ENCODE data around the gene MACROD1. TPM values are rescaled to one million over a fixed set of nuclear protein-coding genes. Genes with fewer than 3 reads are reported as not detected.

Gene MACROD1
- total and polyA plus RNA-seq, 9 of the 15 experiments (the other 6 are each of a cell fraction or from before 2014, with no cell fraction given): 1.1 to 60.0 (median 26.4) TPM

DNA sequence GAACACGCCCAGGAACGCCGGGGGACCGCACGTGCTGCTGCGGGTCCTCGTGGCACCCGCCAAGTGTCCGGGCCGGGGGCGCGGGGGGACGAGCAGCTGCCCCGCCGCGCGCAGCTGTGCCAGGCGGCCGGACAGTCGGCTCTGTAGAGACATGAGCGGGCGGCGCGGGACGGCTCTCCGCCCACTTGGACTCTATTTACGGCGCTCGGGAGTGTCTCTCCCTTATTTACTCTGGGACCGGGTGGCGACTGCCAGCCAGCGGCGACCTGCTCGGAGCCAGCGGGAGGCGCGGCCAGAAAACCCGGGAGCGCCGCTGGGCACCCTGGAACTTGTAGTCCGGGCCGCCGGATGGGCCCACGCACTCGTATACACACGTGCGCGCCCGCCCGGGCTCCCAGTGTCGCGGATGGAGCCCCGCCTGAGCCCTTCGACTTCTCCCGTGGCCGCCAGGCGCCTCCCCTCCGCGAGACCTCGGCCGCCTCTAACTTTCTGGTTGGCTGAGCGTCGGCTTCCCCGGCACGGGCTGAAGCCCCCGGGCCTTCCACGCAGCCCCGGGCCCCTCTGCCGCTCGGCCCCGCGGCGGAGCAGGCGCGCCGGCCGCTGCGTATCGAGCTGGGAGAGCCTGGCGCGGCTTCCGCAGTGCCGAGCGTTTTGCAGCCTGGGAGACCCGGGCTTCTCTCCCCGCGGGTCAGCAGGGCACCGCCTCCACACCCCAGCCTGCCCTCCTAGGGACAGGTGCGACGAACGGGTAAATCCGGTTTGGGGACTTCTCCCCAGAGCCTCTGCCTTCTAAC, at the start of gene MACROD1 (continued):
- TF ChIP-seq, protein P1, sequence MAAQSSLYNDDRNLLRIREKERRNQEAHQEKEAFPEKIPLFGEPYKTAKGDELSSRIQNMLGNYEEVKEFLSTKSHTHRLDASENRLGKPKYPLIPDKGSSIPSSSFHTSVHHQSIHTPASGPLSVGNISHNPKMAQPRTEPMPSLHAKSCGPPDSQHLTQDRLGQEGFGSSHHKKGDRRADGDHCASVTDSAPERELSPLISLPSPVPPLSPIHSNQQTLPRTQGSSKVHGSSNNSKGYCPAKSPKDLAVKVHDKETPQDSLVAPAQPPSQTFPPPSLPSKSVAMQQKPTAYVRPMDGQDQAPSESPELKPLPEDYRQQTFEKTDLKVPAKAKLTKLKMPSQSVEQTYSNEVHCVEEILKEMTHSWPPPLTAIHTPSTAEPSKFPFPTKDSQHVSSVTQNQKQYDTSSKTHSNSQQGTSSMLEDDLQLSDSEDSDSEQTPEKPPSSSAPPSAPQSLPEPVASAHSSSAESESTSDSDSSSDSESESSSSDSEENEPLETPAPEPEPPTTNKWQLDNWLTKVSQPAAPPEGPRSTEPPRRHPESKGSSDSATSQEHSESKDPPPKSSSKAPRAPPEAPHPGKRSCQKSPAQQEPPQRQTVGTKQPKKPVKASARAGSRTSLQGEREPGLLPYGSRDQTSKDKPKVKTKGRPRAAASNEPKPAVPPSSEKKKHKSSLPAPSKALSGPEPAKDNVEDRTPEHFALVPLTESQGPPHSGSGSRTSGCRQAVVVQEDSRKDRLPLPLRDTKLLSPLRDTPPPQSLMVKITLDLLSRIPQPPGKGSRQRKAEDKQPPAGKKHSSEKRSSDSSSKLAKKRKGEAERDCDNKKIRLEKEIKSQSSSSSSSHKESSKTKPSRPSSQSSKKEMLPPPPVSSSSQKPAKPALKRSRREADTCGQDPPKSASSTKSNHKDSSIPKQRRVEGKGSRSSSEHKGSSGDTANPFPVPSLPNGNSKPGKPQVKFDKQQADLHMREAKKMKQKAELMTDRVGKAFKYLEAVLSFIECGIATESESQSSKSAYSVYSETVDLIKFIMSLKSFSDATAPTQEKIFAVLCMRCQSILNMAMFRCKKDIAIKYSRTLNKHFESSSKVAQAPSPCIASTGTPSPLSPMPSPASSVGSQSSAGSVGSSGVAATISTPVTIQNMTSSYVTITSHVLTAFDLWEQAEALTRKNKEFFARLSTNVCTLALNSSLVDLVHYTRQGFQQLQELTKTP (IDR thresholded peaks at IDR 0.05; ENCODE audit: low read depth in 1 of 2, partially characterized antibody in 2 of 2): no peak
- TF ChIP-seq, protein P2, sequence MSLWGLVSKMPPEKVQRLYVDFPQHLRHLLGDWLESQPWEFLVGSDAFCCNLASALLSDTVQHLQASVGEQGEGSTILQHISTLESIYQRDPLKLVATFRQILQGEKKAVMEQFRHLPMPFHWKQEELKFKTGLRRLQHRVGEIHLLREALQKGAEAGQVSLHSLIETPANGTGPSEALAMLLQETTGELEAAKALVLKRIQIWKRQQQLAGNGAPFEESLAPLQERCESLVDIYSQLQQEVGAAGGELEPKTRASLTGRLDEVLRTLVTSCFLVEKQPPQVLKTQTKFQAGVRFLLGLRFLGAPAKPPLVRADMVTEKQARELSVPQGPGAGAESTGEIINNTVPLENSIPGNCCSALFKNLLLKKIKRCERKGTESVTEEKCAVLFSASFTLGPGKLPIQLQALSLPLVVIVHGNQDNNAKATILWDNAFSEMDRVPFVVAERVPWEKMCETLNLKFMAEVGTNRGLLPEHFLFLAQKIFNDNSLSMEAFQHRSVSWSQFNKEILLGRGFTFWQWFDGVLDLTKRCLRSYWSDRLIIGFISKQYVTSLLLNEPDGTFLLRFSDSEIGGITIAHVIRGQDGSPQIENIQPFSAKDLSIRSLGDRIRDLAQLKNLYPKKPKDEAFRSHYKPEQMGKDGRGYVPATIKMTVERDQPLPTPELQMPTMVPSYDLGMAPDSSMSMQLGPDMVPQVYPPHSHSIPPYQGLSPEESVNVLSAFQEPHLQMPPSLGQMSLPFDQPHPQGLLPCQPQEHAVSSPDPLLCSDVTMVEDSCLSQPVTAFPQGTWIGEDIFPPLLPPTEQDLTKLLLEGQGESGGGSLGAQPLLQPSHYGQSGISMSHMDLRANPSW (CRISPR knock-in tag; IDR thresholded peaks at IDR 0.05): no peak
- TF ChIP-seq ZNF121 (CRISPR knock-in tag; conservative IDR thresholded peaks at IDR 0.05) (no peak), XRCC3 (IDR thresholded peaks at IDR 0.05) (no peak), ZSCAN29 (IDR thresholded peaks at IDR 0.05) (peak; percentile 53; the same call in 1 of the 2 replicates), SMAD4 (CRISPR knock-in tag; conservative IDR thresholded peaks at IDR 0.05) (no peak), ATF7 (IDR thresholded peaks at IDR 0.05) (peak; percentile 73), TEAD2 (tag; IDR thresholded peaks at IDR 0.05) (no peak), ZNF79 (CRISPR knock-in tag; IDR thresholded peaks at IDR 0.05; ENCODE audit: low read depth) (no peak), HMGN3 (IDR thresholded peaks at IDR 0.05; ENCODE audit: borderline replicate concordance, extremely low read depth, insufficient read length, low read depth, low read length) (peak; percentile 81), FOXM1 (IDR thresholded peaks at IDR 0.05; ENCODE audit: low read depth) (no peak), FOXM1 (CRISPR knock-in tag; IDR thresholded peaks at IDR 0.05; ENCODE audit: low read depth) (no peak), HCFC1 (IDR thresholded peaks at IDR 0.05; ENCODE audit: low read depth, low read length) (peak; percentile 90), SAFB (IDR thresholded peaks at IDR 0.05; ENCODE audit: borderline replicate concordance, low read depth, low read length) (peak; percentile 92), JUND (IDR thresholded peaks at IDR 0.05; ENCODE audit: borderline replicate concordance, low read depth, low read length) (no peak), JUND (tag; IDR thresholded peaks at IDR 0.05; ENCODE audit: borderline replicate concordance, low read depth, low read length) (no peak), RBM39 (optimal IDR thresholded peaks at IDR 0.05; ENCODE audit: low read depth, low read length) (no peak), ZNF316 (IDR thresholded peaks at IDR 0.05) (no peak), BDP1 (IDR thresholded peaks at IDR 0.05; ENCODE audit: insufficient read depth, insufficient read length) (no peak)
- TF ChIP-seq, protein P3, sequence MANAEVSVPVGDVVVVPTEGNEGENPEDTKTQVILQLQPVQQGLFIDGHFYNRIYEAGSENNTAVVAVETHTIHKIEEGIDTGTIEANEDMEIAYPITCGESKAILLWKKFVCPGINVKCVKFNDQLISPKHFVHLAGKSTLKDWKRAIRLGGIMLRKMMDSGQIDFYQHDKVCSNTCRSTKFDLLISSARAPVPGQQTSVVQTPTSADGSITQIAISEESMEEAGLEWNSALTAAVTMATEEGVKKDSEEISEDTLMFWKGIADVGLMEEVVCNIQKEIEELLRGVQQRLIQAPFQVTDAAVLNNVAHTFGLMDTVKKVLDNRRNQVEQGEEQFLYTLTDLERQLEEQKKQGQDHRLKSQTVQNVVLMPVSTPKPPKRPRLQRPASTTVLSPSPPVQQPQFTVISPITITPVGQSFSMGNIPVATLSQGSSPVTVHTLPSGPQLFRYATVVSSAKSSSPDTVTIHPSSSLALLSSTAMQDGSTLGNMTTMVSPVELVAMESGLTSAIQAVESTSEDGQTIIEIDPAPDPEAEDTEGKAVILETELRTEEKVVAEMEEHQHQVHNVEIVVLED (CRISPR knock-in tag; IDR thresholded peaks at IDR 0.05): no peak; the same call in 1 of the 2 replicates
